Cardiac muscle cell (in vitro differentiated cells and primary cell): Measurements from ENCODE around the gene PRKCZ. TPM values are rescaled to one million over a fixed set of nuclear protein-coding genes. Genes with fewer than 3 reads are reported as not detected.
A peak's percentile ranks its signal among the peaks of the same experiment; 100 is the strongest.

Source experiments
- DNase-seq, 2 donors: peaks; one replicate each; pipeline versions ENCODE4 v3.0.0 to v3.0.0-alpha.2; 2010 to 2017; ENCODE audit warnings: low read depth in 1 of 2, low spot score in 1 of 2
- H3K27ac ChIP-seq: fragments of 200-600 bp; sonication (generic); 2 replicates; pipeline ENCODE4 v1.5.1; 2016
- H3K27me3 ChIP-seq: fragments of 200-600 bp; sonication (generic); 2 replicates; pipeline ENCODE4 v1.6.0; 2016; ENCODE audit warnings: control low read depth
- H3K36me3 ChIP-seq: fragments of 200-600 bp; sonication (generic); 2 replicates; pipeline ENCODE4 v1.5.1; 2016; ENCODE audit warnings: control low read depth
- H3K4me1 ChIP-seq: fragments of 200-600 bp; sonication (generic); 2 replicates; pipeline ENCODE4 v1.8.1; 2017; ENCODE audit warnings: low read depth, mild to moderate bottlenecking, mixed run types
- H3K4me3 ChIP-seq: fragments of 200-600 bp; sonication (generic); 2 replicates; pipeline ENCODE4 v1.5.1; 2016; ENCODE audit warnings: mild to moderate bottlenecking
- H3K9me3 ChIP-seq: fragments of 200-600 bp; sonication (generic); 2 replicates; pipeline ENCODE4 v1.5.1; 2017; ENCODE audit warnings: low read depth, mild to moderate bottlenecking, control low read depth
- polyA plus RNA-seq: library from polyadenylated mRNA; unstranded; fragments of >200 nt; fragmentation: Nextera tagmentation; extraction: Ambion mirVana; gene quantifications from 2 replicates; pipeline ENCODE4 v1.2.1, GENCODE V29; 2016
- total RNA-seq: library from RNA; depleted of rRNA; stranded (reverse); fragments of >200 nt; gene quantifications from 2 replicates; pipeline ENCODE4 v1.2.3, GENCODE V29; 2016
- TF ChIP-seq, protein P1 (sequence below): IDR thresholded peaks from 2 replicates; pipeline ENCODE4 v1.5.1; 2012; ENCODE audit warnings: low read depth, mild to moderate bottlenecking, low read length

PRKCZ gene
- total and polyA plus RNA-seq, 2 experiments from 2014 or later: 44.6 to 50.9 TPM

DNA sequence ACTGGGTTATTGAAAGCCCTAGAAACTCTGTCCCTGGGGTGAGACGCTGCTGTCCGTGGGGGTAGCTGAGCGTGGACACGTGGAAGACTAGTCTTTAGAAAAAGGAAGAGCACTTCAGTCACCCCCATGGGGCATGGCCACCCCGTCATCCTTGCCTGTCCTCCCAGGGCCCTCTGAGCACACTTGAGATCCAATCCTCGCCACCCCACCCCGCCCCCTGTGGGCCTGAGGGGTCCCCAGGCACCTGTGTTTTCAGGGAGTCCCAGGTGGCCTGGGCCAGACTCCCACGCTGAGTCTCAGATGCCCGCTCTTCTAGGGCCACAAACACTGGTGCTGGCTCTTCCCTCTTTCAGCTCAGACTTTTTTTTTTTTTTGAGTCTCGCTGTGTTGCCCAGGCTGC lies 2.5 kb downstream of the PRKCZ start:
- H3K4me3 ChIP-seq: no peak overlapping the region
- H3K9me3 ChIP-seq: no peaks in the 10 kb centered on the region
- H3K4me1 ChIP-seq: peaks cover 10% of the 10 kb centered on the region
- DNase-seq: no peak
- TF ChIP-seq, protein P1, sequence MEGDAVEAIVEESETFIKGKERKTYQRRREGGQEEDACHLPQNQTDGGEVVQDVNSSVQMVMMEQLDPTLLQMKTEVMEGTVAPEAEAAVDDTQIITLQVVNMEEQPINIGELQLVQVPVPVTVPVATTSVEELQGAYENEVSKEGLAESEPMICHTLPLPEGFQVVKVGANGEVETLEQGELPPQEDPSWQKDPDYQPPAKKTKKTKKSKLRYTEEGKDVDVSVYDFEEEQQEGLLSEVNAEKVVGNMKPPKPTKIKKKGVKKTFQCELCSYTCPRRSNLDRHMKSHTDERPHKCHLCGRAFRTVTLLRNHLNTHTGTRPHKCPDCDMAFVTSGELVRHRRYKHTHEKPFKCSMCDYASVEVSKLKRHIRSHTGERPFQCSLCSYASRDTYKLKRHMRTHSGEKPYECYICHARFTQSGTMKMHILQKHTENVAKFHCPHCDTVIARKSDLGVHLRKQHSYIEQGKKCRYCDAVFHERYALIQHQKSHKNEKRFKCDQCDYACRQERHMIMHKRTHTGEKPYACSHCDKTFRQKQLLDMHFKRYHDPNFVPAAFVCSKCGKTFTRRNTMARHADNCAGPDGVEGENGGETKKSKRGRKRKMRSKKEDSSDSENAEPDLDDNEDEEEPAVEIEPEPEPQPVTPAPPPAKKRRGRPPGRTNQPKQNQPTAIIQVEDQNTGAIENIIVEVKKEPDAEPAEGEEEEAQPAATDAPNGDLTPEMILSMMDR: no peak
- H3K27me3 ChIP-seq: no peaks in the 10 kb centered on the region
- peaks cover 3% of the 10 kb centered on the region for H3K36me3 ChIP-seq
- no peak overlapping the region for H3K27ac ChIP-seq

DNA sequence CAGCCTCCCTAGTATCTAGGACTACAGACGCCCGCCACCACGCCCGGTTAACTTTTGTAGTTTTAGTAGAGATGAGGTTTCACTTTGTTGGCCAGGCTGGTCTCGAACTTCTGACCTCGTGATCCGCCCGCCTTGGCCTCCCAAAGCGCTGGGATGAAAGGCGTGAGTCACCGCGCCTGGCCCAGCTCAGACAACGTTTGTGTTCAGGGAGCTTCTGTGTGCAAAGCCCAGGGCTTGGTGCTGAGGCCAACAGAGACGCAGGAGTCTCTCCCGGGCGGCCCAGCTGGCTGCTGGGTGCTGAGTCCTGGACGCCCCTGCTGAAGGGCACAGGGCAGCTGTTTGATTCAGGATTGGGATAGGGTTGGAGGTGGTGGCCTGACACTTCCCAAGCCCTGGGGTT lies 3.0 kb downstream of the PRKCZ start:
- DNase-seq: no peak
- Histone ChIP-seq H3K4me1 (peaks cover 10% of the 10 kb centered on the region), H3K4me3 (no peak overlapping the region), H3K27ac (no peak overlapping the region), H3K36me3 (peaks cover 3% of the 10 kb centered on the region), H3K27me3 (no peaks in the 10 kb centered on the region), H3K9me3 (no peaks in the 10 kb centered on the region)
- TF ChIP-seq, protein P1: no peak

DNA sequence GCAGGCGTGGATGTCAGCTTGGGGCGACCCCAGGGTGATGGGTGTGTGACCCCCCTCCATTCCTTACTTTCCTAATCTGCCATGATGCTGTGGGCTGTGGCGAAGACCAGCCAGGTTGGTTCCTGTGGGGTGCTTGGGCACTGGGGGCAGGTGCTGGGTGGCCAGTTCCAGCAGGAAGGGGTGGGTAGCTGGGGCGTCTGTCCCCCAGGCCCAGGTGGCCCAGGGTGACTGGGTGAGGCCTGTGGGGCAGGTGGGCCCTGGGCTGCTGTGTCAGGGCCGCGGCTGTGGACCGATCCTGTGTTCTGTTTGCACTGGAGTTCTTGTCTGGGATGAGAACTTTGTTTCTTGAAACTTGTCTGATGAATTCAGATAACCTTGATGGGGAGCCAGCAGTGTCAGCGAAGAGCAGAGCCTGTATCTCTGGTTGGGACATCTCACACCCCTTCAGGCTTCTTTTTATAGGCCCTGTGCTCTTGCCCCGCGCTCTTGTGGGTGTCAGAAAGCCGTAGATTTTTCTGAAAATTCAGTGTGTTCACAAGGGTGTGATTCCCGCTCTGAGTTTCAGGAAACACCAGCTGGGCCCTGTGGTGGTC lies 3.7 kb downstream of the PRKCZ start:
- Histone ChIP-seq H3K36me3 (peaks cover 4% of the 10 kb centered on the region), H3K4me1 (peaks cover 10% of the 10 kb centered on the region), H3K9me3 (no peaks in the 10 kb centered on the region), H3K27ac (peak overlapping the region; percentile 54), H3K27me3 (no peaks in the 10 kb centered on the region), H3K4me3 (no peak overlapping the region)
- TF ChIP-seq, protein P1: no peak
- no peak for DNase-seq

DNA sequence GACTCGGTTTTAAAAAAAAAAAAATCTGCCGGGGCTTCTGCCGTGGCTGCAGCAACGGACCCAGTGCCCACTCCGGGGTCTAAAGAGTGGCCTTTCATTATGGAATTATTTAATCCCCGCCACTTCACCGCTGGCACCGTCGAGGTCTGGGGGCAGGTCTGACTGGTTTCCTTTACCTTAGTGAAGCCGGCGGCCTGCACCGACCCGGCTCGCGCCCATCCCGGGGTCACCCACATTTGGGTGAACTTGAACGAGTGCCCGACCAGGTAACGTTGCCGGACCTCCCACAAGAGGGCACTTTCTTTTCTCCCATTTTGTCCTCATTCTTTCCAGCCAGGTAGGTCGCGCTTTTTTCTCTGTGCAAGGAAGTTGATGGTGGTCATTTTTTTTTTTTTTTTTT lies 4.3 kb downstream of the PRKCZ start:
- peaks cover 8% of the 10 kb centered on the region for H3K36me3 ChIP-seq
- DNase-seq: no peak
- H3K9me3 ChIP-seq: no peaks in the 10 kb centered on the region
- no peak overlapping the region for H3K4me3 ChIP-seq
- peaks cover 10% of the 10 kb centered on the region for H3K4me1 ChIP-seq
- H3K27me3 ChIP-seq: no peaks in the 10 kb centered on the region
- TF ChIP-seq, protein P1: no peak
- H3K27ac ChIP-seq: no peak overlapping the region

DNA sequence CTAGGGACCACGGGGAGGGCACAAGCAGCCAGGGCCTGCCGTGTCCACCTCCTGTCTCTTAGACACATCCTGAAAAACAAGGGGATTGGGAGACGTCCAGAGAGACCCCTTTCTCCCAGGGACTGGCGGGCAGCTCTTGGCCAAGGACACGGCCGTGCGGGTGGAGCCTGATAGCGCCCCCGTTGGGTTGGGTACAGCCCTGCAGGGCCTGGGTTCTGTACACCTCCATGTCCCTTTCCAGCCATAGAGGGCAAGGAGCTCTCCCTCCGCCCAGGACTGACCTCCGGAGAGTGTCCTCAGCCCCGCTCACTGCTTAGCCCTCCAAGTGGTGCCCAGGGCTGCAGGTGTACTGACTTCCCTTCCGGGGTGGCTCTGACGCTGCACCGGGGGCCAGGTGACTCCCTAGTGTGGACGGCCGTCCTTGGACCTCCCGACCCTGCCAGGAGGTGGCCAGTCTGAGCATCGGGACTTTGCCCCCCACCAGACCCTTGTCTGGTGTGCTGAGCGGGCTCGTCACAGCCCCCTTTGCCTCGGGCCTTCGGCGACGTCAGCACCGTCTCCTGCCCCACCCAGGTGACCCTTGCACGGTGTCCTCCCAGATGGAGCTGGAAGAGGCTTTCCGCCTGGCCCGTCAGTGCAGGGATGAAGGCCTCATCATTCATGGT lies 5.8 kb downstream of the PRKCZ start:
- H3K4me3 ChIP-seq: no peak overlapping the region
- DNase-seq: no peak
- H3K27ac ChIP-seq: no peak overlapping the region
- H3K9me3 ChIP-seq: no peaks in the 10 kb centered on the region
- peaks cover 10% of the 10 kb centered on the region for H3K4me1 ChIP-seq
- peaks cover 8% of the 10 kb centered on the region for H3K36me3 ChIP-seq
- TF ChIP-seq, protein P1: no peak
- no peaks in the 10 kb centered on the region for H3K27me3 ChIP-seq
